Activated naive CD8-positive, alpha-beta T cell treated with anti-CD3 and anti-CD28 coated beads, Interleukin-2, amount 50 U/mL, for 16 hours (primary cell): Measurements from ENCODE around the gene CLBA1.

Experiments
- DNase-seq: peaks from one replicate; pipeline ENCODE4 v3.0.0-alpha.2; 2020; ENCODE audit warnings: low read depth, low spot score

CLBA1 gene

DNA sequence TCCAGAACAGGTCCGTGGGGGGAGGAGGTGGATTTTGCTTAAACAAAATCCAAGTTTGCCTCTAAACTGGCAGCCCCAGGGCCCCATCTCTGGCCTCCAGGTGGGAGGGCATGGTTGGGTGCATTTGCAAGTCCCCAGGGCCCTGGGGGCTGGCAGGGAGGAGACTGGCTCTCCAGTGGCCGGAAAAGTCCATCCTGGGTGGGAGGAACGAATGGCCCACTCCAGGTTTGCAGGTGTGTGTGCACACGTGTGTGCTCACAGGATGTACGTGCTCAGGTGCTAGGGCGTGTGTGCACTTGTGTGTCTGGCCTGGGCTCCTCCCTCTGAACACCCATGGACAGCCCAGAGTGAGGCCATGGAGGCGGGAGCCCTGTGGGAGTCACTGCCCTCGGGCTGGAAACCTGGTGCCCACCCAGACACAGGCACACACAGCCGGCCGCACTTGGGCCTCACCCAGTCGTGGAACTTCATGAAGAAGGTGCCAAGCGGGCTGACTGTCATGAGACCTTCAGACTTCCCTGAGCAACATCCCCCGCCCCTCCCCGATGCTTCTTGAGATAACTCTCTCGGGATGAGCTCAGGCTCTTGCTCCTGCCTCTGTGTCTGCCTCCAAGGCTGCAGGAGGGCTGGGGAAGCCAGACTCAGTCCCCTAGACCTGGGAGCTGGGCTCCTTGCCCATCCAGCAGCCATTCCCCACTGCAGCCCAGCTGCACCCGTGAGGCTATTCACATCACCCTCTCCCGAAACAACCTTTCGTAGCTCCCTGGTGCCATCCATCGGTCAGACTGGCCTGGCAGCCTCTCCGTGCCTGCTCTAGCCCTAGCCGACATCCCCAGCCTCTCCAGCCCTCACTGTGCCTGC is 16.8 kb upstream of the CLBA1 start:
- DNase-seq = no peak

DNA sequence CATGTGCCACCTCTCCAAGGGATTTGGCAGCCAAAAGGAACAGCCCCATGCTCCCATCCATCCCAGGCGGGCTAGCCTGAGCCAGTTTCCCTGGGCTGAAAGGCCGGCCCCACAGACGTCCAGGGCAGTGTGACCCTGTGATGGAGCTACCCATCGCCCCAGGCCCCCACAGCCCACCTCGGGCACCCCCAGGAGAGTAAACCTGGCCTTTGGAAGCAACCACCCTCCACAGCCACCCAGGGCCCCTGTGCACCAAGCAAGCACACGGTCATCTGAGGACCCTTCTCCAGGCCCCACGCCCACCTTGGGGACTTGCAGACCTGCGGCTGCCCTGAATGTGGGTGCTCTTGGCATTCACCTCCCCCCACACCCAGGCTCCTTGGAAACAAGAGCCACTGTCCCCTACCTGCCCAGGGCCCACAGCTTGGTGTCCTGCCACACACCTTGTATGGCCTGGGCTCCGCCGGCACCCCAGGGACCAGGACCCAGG is 15.8 kb upstream of the CLBA1 start:
- no peak for DNase-seq

DNA sequence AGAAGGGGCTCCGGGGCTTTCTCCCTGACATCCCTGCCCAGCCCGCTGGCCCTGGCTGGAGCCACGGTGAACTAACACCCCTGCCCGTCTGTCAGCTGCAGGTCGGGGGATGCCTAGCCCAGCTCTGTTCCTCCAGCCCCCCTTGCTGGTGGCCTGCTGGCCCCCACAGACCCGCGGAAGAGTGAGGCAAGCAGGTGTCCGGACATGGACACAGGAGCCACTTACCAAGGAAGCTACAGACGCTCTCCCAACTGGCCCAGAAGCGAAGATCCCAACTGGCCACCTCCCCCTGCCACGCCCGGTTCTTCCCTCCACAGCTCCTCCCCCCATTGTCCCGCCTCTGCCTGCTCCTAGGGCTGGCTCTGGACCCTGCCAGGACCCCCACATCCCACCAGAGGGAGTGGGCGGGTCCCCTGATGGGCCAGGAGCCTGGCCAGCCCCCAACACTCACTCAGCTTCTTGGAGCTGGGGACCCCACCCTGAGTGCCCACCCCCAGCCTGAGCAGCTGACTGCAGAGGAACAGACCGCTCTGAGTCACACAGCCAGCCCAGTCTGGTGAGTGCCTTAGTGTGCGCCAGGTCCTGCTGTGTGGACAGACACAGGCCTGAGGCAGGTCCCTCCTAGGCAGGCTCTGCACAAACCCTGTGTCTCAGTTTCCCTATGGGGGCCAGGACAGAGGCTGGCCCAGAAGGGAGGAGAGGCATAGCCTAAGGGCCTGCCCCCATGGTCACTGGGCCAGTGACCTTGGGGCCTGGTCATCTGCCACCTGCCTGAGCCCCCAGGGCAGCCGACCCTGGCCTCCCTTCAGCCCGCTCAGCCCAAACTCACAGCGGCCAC is 15.1 kb upstream of the CLBA1 start:
- DNase-seq = no peak

DNA sequence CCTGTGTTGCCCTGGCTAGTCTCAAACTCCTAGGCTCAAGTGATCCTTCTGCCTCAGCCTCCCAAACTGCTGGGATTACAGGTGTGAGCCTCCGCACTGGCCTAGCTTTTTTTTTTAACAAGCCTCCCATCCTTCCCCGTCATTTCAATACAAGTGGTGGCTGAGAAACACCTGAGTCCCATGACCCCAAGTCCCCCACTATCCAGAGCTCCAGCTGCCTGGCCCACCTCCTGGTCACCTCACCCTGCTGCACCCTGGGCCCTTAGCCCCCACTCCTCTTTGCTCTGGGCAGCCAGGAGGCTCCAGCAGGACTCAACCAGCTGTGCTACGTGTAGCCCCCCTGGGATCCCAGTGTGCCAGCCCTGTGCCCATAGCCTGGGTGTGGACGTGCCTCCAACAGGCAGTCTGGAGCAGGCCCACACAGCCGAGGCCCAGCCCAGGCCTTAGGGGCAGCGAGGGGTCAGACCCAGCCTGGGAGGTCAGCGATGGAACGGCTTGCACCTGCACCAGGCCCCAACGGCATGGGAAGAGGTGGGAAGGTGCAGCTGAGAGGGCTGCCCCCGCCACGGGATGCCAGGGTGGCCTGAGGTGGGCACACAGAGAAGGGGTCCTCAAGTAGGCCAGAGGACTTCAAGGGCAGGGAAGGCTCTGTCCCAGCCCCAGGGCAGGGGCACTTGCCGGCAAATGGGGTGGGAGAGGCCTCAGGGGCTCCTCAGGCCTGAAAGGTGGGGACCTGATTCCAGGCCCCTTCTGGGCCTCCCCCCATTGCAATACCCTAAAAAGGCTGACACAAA is 13.9 kb upstream of the CLBA1 start:
- no peak for DNase-seq

DNA sequence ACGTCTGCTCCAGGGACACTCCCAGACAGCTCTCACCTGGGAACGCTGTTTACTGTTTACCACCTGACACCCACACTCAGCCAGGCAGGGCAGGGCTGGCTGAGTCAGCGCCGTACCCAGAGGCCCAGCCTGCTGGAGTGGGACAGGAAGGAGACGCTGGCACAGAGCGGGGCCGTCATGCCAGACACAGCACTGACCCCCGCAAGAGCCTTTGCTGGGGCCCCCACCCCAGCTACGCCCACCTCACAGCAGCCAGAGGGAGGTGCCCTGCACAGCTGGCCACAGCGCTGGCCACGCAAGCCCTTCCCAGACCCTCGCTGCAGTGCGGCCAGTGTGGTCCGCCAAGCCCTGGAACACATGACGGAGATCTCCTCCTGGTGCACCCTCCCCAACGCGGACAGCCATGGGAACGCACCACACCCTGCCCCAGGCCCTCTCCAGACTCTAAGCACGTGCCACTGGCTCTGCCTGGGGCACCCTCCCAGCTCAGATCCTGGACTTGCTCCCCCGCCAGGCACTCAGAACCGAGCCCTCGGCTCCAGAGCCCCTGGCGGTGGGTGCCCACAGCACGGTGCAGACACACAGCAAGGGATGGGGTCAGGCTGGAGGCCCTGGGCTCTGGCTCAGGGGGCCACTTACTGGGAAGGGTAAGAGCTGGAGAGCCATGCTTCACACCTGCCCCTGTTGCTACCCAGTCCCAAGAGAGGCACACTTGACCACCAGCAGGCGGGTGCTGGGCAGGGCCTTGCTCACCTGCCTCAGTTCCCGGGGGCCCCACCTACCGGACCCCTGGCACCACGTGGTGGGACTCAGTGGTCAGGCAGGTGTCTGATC is 13.1 kb upstream of the CLBA1 start:
- DNase-seq = no peak

DNA sequence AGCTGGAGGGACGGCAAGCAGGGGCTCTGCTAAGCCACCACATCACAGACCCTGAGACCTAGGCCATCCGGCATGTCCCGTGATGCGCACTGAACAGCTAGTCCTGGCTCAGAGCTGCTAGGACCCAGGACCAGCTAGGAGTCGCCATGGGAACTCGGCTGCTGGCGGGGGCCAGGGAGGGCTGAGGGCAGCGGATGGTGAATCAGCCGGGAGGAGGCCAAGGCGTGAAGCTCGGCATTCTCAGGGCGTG is 12.5 kb upstream of the CLBA1 start:
- DNase-seq = no peak

DNA sequence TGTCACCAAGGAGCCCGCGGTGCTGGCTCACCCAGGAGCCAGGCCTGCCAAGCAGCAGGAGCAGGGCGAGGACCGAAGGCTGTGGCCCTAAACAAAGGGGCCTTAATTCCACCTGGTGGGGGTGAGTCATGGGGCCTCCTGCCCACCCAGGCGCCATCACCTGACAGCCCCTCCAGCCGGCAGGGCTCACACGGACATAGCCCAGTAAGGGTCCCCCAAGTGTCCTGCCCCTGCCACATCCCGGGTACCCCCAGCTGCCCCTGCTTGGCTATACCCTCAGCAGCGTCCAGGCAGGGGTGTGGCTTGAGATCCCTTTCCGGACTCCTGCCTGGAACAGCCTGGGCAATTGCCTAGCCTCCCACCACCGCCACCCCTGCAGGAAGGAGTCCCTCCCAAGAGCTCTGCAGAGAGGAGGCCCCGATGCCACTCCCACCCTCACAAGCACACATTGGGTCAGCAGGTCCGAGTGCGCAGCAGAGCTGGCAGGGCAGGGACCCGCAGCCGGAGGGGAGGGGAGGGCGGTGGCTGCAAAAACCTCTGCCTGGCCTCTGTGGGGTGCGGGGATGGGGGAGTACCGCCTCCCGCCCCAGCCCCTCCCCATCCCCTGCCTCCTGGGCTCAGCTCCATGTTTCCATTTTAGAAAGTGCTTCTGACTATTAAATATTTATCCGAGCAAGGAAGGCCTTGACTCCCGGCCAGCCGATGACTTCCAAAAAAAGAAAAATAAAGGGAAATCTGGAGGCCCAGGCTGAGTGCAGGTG is 12.0 kb upstream of the CLBA1 start:
- DNase-seq = no peak

DNA sequence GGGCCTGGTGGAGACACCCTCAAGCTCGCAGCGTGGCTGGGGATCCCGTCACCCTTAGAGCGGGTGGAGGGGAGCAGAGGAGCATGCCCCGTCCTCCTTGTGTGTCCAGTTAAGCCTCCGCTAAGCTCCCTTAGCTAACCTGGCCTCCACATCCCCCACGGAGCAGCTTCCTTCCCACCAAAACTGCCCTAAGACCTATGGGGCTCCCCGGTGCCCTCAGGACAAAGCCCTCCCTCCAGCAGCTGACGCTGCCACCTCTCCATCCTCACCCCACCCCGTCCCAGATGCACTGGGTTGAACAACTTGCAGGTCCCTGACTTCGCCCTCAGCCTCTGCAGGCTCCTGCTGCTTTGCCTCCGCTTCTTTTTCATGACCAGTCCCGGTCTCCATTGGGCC is 11.4 kb upstream of the CLBA1 start:
- no peak for DNase-seq

DNA sequence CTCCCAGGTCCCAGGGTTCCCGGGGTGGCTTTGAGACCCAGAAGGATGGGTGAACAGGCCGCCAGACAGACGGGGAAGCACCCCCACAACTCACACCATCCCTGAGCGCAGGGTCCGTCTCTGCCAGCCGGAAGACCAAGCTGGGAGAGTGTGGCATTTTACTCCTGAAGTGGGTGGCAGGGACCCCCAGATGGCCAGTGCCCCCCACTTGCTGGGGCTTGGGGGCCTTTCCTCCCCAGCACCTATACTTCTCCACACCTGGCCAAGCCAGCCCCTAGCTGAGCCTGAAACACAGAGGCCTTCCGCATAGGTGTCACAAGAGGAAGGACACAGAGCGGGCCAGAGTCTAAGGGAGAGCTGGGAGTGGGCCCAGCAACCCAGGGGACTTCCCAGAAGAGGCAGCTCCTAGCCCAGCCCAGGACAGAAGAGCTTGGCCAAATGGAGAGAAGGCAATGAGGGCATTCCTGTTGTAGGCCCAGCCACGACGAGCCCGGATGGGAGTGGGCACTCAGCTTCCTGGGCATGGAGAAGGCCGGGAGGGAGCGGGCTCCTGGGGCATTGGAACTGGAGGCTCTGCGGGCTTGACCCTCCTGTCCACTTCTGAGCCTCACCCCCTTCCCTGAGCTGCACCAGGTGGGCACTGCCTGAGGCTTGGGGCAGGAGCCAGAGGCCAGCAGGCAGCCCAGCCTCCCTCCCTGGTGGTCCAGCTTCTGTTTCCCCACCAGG is 10.8 kb upstream of the CLBA1 start:
- DNase-seq = no peak

DNA sequence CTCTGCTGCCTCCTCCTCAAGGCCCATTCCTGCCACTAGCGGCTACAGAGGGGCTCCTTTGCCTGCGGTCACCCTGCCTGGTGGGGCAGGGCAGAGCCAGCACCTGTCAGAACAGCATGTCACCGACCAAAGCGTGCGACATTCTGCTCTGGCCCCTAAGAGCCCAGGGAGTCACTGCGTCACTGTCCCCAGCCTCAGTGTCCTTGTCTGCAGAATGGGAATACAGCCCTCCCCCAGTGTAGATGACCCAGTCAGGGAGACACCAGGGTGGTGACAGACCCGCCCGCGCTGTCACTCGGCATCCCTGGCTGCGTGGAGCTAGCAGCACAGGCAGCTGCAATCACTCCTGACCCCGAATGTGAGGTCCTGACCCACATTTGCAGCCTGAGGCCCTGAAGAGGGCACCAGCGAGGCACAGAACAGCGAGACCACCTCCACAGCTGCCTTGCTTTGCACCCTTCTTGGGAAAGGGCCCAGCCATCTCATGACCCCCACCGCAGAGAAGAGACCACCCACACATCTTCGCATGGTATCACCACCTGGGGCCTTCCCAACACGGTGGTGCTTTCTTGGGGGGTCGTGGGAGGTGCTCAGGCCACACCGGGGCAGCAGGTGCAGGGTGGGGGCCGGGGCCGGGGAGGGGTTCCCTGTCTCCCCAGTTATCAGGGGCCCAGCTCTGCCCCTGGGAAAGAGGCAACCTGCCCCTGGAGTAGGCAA is 9.9 kb upstream of the CLBA1 start:
- DNase-seq = no peak

DNA sequence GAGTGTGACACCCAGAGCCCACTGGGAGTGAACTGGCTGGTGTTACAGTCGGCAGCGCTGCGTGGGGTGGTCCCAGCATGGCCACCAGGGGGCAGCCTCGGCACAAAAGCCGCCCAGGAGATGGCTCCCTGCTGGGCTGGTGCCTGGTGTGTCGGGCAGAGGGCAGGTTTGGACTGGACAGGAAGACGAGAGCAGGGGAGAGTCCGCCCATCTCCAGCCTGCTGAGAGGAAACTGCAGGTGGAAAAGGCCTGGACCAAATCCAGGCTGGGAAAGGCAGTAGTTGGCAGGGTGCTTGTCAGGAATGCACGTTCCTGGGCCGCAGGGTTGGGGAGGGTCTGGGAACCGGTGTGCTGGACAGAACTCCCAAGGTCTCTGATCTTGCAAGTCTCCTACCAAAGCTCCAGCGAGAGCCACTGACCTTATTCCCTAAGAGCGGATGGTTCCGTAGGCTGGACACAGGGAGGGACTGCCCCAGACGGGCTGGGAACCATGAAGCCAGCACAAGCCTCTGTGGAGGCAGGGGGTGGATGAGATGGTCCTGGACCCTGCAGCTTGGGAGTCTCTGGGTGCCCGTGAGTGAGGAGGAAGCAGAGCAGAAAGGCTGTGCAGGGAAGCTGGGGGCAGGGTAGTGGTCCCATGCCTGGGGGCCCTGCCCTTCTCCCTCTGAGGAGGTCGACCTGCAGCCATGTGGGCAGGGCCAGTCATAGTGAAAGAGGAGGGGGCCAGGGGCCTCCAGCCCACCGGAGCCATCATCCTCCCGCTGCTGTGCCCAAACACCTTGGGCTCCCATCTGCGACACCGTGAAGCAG is 9.2 kb upstream of the CLBA1 start:
- peak; percentile 74 for DNase-seq

DNA sequence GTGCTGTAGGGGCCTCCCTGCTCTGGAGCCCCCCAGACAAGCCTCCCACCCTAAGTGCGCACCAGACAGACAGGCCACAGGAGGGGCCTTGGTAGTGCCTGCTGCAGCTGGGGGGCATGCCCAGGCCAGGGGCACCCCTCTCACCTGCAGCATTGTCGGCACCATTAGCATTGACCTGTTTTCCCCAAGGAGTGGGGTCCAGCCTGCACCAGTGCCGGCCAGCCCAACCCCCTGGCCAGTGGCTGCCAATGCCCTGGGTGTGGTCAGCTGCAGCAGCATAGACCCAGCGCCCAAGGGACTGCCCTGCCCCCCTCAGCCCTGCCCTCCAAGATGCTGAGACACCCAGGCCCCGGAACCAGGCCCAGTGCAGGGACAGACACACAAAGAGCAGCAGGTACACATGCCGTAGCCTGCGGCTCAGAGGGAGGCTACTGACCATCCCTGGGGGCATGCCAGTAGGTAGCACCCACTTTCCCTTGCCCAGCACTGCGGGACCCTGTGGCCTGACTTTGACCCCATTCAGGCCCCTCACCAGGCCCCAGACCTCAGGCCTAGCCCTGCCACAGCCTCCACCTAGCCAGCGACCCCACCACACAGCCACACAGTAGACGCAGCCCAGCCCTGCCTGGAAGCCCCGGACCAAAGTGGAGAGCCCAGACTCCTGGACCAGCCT is 8.4 kb upstream of the CLBA1 start:
- DNase-seq = no peak

DNA sequence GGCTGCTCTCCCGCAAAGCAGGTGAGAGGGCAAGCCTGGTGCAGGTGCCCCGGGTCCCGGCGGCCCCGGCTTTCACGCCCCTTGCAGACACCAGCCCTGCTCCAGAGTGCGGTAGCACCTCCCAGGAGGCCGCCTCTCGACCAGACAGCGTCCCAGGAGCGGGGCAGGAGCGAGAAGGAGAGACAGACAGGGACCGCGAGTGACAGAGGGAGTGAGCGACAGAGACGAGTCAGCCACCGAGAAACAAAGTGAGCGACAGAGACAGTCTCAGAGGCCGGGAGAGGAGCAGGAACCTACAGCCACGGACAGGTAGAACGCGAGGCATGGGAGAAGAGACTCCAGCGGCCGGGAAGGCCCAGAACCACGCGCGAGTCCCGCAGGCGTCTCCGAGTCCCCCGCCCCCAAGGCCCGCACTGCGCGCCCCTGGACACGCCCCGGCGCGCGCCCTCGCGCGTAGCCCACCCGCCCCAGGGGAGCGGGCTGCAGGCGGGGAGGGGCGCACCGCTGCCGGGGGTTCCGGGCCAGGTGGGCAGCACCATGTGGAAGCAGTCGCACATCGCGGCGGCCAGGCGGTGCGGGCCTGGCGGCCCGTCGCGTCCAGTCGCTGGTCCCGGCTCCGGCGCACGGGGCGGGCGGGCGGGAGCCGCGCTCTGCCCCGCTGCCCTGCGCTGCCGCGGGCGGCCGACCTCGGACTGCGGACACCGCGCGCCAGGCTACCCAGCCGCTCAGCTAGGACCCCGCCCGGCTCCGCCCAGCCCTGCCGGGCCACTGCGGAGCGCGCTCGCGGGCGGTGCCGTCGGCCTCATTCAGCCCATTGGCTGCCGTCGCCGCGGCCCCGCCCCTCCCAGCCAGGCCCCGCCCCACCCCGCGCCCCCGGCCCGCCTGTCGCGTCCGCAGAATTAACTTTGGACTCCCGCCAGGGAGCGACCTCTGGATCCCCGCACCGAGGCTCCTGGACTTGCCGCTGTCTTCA is 7.6 kb upstream of the CLBA1 start, which contains the start of gene AHNAK2:
Gene AHNAK2, minus strand, starts transcription at position 694 of the 973 bp plus-strand sequence. Its CDS starts 137 bp downstream, at position 557.
- DNase-seq = no peak

DNA sequence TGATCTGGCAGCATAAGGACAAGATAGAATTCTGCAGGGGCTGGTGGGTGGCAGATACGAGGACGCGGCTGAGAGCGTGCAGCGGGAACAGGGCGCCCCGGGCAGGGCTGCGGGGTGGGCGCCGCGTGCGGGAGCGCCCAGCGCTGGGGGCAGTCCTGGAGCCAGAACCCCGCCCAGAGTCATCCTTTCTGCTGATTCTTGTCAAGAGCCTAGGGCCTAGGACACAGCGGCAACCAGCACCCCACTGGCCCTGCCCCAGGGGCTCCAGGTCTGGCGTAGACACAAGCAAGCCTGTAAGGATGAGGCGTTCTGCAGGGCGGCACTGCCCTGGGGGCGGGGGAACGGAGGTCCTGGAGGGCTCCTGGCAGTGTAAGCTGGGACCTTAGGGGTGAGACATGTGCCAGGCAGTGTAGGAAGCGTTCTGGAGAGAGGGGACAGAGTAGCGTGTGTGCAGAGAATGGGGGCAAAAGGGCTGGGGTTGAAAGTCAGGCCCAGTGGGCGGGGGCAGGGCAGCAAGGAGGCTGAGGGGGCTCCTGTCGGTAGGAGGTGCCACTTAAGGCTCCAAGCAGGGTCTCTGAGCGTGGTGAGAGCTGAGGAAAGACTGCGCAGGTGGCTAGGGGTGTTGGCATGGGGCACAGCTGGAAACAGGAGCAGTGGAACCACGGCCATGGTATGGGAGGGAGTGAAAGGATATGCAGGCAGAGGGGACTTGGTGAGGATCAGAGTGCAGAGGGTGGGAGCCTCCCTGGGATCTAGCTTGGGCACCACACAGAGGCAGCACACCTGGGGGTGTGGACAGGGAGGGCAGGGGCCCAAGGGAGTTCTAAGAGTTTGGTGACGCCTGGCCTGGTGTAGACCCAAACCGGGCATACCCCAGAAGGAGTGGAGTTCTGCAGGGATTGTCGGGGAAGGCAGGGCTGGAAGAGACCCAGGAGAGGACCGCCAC is 6.6 kb upstream of the CLBA1 start:
- no peak for DNase-seq
